ENCODE results near the gene CCL20.
"Not testable (repeated sequence)": the region's sequence is repeated elsewhere in the genome, so short reads cannot be mapped to it uniquely, and the experiment has no call there.

The CCL20 gene

GRCh38 chr2:227813562-227814353 lies at the start of gene CCL20:
Gene CCL20 (plus strand): TSS chr2:227813842. CDS start chr2:227813912, 70 bp downstream.
- DNase-seq (ENCODE audit: low spot score), result no peak

- no peak for DNase-seq (ENCODE audit: low spot score)
Observed at GRCh38 chr2:227765788-227766372, 47.8 kb upstream of the CCL20 start.

GRCh38 chr2:227766373-227766883 lies 47.2 kb upstream of the CCL20 start:
- peak; percentile 68 for DNase-seq (ENCODE audit: low spot score)

- no peak for DNase-seq (ENCODE audit: low spot score)
Observed at GRCh38 chr2:227767830-227768229, 45.8 kb upstream of the CCL20 start.

- DNase-seq (ENCODE audit: low spot score), result no peak
Observed at GRCh38 chr2:227772197-227772661, 41.4 kb upstream of the CCL20 start.

GRCh38 chr2:227772932-227773331 lies 40.7 kb upstream of the CCL20 start:
- DNase-seq (ENCODE audit: low spot score), result no peak

- no peak for DNase-seq (ENCODE audit: low spot score)
Observed at GRCh38 chr2:227774011-227774624, 39.5 kb upstream of the CCL20 start.

- no peak for DNase-seq (ENCODE audit: low spot score)
Observed at GRCh38 chr2:227774895-227775842, 38.5 kb upstream of the CCL20 start.

- no peak for DNase-seq (ENCODE audit: low spot score)
Observed at GRCh38 chr2:227780981-227781615, 32.5 kb upstream of the CCL20 start.

- DNase-seq (ENCODE audit: low spot score), result no peak
Observed at GRCh38 chr2:227781841-227782240, 31.8 kb upstream of the CCL20 start.

- DNase-seq (ENCODE audit: low spot score), result no peak
Observed at GRCh38 chr2:227782804-227783203, 30.8 kb upstream of the CCL20 start.

GRCh38 chr2:227783404-227784138 lies 30.1 kb upstream of the CCL20 start:
- DNase-seq (ENCODE audit: low spot score), result peak; percentile 43

GRCh38 chr2:227785293-227785692 lies 28.3 kb upstream of the CCL20 start:
- no peak for DNase-seq (ENCODE audit: low spot score)

GRCh38 chr2:227788561-227789018 lies 25.1 kb upstream of the CCL20 start:
- no peak for DNase-seq (ENCODE audit: low spot score)

- no peak for DNase-seq (ENCODE audit: low spot score)
Observed at GRCh38 chr2:227789803-227790202, 23.8 kb upstream of the CCL20 start.

- DNase-seq (ENCODE audit: low spot score), result no peak
Observed at GRCh38 chr2:227793148-227793712, 20.4 kb upstream of the CCL20 start.

GRCh38 chr2:227796045-227796711 lies 17.5 kb upstream of the CCL20 start:
- DNase-seq (ENCODE audit: low spot score), result no peak

GRCh38 chr2:227796768-227797167 lies 16.9 kb upstream of the CCL20 start:
- not testable (repeated sequence) for DNase-seq (ENCODE audit: low spot score)

- DNase-seq (ENCODE audit: low spot score), result no peak
Observed at GRCh38 chr2:227799202-227799601, 14.4 kb upstream of the CCL20 start.
